Activated T-cell treated with anti-CD3 and anti-CD28 coated beads, Interleukin-2, amount 50 U/mL, for 48 hours (primary cell): ENCODE data around the gene NMNAT2.

Experiments used
- DNase-seq, 2 experiments: peaks; one replicate each; pipeline ENCODE4 v3.0.0-alpha.2; 2020

NMNAT2 gene

DNA sequence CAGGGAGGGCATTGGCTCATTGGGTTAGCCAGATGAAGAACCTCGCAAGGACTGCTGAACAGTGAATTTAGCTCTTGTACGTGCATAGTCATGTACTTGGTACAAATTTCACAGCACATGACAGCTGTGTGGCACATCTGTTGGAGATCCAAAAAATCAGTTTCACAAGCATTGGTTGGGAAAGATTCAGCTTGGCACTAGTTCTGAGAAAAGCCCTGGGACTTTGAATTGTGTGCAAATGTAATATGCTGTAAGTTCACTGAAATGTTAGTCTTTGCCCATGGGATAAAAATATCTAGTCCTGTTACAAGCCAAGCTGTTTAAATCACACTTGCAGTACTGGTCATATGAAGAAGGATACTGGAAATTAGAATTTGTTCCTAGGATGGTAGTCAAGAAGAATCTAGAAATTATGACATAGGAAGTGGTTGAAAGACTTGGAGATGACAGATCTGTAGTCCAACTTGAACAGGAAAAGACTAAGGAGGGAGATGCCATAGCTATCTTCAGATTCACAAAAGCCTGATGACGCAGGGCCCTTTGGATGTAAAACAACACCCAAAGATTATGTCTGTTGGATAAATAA lies 212.9 kb downstream of the NMNAT2 start:
- no peak for DNase-seq

DNA sequence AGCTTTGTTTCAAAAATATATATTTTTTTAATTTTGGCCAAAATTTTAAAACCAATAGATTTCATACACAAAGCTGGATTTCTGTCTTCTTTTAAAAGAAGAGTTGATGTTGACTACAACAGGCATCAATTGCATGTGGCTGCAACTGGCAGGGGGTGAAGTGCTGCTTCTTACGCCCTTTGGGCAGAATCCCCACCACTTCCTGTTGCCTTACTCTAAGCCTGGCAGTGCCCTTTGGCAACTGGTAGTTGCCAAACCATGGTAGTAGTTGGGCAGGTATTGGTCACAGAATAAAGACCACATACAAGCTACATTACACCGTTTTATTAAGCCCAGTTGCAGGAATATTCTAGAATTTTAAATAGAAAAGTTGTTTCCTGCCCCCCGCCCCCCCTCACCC lies 215.1 kb downstream of the NMNAT2 start:
- DNase-seq = no peak

DNA sequence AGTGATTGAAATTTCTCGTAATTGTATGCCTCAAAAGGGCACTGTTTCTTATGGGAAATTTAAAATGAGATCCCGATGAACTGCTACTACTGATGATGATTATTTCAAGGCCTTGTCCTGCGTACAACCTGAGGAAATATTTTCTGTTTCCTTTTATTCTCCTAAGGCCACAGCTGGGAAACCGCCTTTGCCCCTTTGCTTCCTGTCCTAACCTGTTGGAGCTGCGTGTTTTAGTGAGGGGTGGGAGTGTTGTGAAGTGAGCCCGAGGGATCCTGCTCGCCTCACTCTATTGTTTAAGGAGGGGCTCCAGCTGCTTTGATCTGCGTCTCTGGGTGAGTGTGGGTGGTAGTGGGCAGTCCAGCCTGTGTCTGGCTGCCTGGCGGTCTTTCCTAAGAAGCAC lies 217.7 kb downstream of the NMNAT2 start:
- DNase-seq = no peak

GRCh38 chr1:183199304-183199703 lies 218.9 kb downstream of the NMNAT2 start:
- no peak for DNase-seq

DNA sequence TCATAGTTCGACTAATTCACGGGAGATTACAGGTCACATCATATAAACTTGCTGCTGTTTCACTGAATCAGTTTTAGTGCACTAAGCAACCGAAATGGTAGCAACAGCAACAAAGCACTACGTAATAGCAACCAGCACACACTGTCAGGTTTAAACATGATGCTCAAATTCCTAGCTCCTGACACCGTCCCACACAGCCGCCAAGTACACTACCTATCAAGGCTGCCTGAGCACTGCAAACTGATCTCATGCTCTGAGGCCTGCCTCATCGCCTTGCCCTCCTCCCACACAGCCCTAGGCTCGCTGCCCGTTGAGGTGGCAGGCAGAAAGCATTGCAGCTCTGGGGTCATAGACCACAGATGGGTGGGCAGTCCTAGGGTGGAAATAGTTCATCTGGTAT lies 219.7 kb downstream of the NMNAT2 start:
- DNase-seq = no peak
